ENCODE data around the gene GDNF.

DNA sequence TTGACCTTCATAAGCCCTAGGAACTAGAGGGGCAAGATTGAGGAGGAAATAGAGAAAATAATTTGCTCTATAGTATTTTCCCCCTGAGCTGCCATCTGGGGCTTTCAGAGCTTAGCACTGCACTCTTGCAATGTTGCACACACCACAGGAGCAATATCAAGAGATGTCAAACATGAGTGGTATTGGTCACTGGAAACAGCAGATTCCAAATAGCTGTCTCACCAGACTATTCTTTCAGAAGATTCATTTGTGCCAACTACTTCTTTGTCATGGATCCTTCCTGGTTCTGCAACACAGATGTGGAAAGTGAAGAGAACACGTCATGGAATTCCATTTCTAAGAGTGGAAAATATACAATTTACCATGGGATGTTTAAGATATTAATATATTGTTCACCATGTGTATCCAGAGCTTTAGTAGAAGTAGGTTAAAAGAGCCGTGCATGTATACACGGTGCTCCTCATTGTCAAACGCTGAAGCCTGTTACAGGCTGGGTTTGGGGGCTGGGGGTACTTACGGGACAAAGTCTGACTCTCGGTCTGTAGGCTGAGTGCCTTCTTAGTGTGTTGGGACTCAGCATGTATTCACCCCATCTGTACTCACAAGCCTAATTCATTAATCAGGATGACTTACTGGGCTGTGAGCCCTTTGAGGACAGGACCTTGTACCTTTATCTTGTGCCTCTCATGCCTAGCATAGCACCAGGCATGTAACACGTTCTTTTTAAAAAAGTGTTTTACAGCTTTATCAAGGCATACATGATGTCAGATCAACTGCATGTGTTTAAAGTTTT is 31.4 kb upstream of the GDNF start:
- TF ChIP-seq POLR2AphosphoS5 (IDR thresholded peaks at IDR 0.05) (no peak), CTCF (IDR thresholded peaks at IDR 0.05) (no peak), POLR2A (IDR thresholded peaks at IDR 0.05) (no peak), EP300 (IDR thresholded peaks at IDR 0.05) (no peak)
